HUES6 (cell line): ENCODE data around the gene LSM14A.
A peak's percentile ranks its signal among the peaks of the same experiment; 100 is the strongest.
"Not testable (repeated sequence)": the region's sequence is repeated elsewhere in the genome, so short reads cannot be mapped to it uniquely, and the experiment has no call there.

Experiments used
- H3K27ac ChIP-seq: 2 replicates; pipeline ENCODE4 v1.7.0; 2013; ENCODE audit warnings: low read depth, mild to moderate bottlenecking, low read length, inconsistent platforms
- H3K27me3 ChIP-seq: 2 replicates; pipeline ENCODE4 v1.6.1; 2013; ENCODE audit warnings: low read length; ENCODE audit not compliant: control insufficient read depth, insufficient read depth
- H3K36me3 ChIP-seq: 2 replicates; pipeline ENCODE4 v1.6.1; 2013; ENCODE audit warnings: low read length; ENCODE audit not compliant: control insufficient read depth, insufficient read depth
- H3K4me1 ChIP-seq: 2 replicates; pipeline ENCODE4 v1.6.1; 2013; ENCODE audit warnings: low read length; ENCODE audit not compliant: control insufficient read depth, insufficient read depth
- H3K4me3 ChIP-seq: 2 replicates; pipeline ENCODE4 v1.5.1; 2013; ENCODE audit warnings: low read depth, low read length
- H3K9ac ChIP-seq: one replicate; pipeline ENCODE4 v1.6.1; 2013; ENCODE audit warnings: mild to moderate bottlenecking, low read length
- H3K9me3 ChIP-seq: 2 replicates; pipeline ENCODE4 v1.6.1; 2013; ENCODE audit warnings: low read depth, low read length; ENCODE audit not compliant: control insufficient read depth, insufficient read depth

Gene LSM14A

DNA sequence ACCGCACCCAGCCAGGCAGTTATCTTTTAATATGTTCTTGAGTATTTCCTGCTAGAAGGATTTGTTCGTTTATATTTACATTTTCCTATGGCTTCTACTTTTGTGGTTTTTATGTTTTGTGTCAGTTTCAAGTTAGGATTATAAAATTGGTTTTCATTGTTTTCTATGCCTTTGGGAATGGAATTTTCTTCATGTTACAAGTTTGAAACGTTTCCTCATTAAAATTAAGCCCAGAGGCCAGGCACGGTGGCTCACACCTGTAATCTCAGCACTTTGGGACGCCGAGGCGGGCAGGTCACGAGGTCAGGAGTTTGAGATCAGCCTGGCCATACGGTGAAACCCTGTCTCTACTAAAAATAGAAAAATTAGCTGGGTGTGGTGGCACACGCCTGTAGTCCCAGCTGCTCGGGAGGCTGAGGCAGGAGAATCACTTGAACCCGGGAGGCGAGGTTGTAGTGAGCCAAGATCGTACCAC, 44.5 kb downstream of the LSM14A start:
- H3K9me3 ChIP-seq, H3K27ac ChIP-seq: not testable (repeated sequence)
- H3K36me3 ChIP-seq: peaks cover 83% of the 10 kb centered on the region

DNA sequence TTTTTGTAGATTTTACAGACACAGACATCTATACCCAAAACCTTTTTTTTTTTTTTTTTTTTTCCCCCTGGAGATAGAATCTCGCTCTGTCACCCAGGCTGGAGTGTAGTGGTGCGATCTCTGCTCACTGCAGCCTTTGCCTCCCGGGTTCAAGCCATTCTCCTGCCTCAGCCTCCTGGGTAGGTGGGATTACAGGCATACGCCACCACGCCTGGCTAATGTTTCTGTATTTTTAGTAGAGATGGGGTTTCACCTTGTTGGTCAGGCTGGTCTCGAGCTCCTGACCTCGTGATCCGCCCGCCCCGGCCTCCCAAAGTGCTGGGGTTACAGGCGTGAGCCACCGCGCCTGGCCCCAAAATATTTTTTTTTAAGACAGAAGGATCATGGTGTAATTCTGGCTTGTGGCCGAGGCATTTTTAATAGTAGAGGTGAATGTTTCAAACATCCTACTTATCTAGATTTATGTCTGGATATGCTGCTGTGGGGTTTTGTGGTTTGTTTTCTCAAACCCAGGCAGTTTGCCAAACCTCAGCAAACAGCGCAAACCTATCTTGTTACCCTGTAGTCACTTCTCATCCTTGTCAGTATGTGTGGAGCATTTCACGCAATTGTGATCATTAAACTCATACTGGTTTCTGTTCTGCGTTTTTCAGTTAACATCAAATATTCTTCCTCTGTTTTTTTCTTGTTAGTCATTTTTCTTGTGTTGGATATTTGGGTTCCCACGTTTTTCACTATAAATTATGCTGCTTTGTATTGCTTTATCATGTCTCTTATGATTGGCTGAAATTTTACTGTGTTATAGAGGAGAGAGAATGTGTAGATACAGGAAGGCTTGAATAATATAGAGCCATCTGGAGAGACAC, 45.9 kb downstream of the LSM14A start:
- H3K36me3 ChIP-seq: peaks cover 84% of the 10 kb centered on the region
- H3K4me3 ChIP-seq: no peak overlapping the region
- H3K9ac ChIP-seq: no peak overlapping the region
- H3K4me1 ChIP-seq: no peaks in the 10 kb centered on the region
- H3K27ac ChIP-seq: no peak overlapping the region
- H3K9me3 ChIP-seq: no peaks in the 10 kb centered on the region
- no peaks in the 10 kb centered on the region for H3K27me3 ChIP-seq

More for the DNA sequence above, 44.5 kb downstream of the LSM14A start:
- not testable (repeated sequence) for H3K4me3 ChIP-seq, H3K4me1 ChIP-seq, H3K27me3 ChIP-seq, H3K9ac ChIP-seq

DNA sequence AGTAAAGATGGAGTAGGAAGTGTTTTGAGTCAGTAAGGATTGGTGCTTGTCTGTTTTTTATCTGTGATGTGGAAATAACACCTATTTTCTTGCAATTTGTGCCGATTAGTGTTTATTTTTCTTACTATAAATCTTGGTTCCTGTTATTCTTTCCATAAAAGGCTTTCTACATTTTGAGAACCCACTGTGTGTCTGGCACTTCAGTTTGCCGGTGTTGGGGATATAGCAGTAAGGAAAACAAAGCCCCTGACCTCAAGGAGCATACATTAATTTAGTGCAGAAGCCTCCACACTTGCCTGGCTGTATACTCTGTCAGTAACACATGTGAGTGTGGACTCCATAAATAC, 46.5 kb downstream of the LSM14A start:
- Histone ChIP-seq H3K9ac (no peak overlapping the region), H3K4me3 (no peak overlapping the region), H3K4me1 (no peaks in the 10 kb centered on the region), H3K9me3 (no peaks in the 10 kb centered on the region), H3K36me3 (peaks cover 85% of the 10 kb centered on the region), H3K27me3 (no peaks in the 10 kb centered on the region), H3K27ac (no peak overlapping the region)

DNA sequence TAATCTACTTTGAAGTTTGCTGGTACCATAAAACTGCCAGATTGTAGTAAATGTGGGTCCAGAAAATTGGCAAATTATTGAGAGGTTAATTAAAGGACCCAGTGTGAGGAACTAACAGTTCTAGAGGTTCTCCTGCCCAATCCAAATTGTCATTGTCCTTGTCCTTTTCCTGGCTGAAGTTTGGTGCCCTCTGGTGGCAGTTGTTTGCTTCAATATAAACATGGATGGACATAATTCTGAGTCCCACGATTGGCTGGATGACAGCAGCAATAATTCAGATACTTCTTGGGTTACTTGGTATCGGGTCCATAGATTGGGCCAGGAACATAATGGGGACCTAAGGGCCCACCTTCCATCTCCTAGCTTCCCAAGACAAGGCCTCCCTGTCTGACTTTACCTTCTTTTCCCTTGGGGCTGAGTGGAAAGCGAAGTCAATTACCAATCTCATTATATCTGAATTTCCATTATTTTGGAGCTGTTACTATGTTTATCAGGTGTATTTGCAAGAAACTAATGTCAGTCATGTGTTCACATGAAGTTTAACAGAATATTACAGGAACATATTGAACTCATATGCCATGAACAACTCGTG, 48.3 kb downstream of the LSM14A start:
- Histone ChIP-seq H3K9me3 (no peaks in the 10 kb centered on the region), H3K4me3 (no peak overlapping the region), H3K27me3 (no peaks in the 10 kb centered on the region), H3K4me1 (peaks cover 13% of the 10 kb centered on the region), H3K27ac (no peak overlapping the region), H3K36me3 (peaks cover 88% of the 10 kb centered on the region), H3K9ac (no peak overlapping the region)

DNA sequence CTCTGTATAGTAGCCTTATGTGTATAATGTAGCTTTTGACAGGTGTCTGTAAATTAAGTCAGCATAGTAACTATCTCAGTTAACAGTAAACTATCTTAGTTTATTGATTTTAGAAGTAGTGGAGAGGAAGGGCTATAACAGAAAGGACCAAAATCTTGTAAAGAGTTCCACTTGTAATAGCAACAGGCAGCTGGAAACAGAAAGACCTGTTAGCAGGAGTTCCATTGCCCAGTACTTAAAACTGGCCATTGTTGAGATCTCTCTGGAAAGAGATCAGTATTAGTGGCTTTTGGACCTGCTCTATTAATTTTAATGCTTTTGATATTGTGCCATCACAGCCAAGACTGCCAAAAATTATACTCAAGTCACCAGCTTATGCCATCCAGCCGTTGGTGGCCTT, 50.1 kb downstream of the LSM14A start:
- Histone ChIP-seq H3K4me1 (peaks cover 19% of the 10 kb centered on the region), H3K27ac (no peak overlapping the region), H3K36me3 (peaks cover 97% of the 10 kb centered on the region), H3K9ac (no peak overlapping the region), H3K4me3 (no peak overlapping the region), H3K27me3 (no peaks in the 10 kb centered on the region), H3K9me3 (no peaks in the 10 kb centered on the region)

DNA sequence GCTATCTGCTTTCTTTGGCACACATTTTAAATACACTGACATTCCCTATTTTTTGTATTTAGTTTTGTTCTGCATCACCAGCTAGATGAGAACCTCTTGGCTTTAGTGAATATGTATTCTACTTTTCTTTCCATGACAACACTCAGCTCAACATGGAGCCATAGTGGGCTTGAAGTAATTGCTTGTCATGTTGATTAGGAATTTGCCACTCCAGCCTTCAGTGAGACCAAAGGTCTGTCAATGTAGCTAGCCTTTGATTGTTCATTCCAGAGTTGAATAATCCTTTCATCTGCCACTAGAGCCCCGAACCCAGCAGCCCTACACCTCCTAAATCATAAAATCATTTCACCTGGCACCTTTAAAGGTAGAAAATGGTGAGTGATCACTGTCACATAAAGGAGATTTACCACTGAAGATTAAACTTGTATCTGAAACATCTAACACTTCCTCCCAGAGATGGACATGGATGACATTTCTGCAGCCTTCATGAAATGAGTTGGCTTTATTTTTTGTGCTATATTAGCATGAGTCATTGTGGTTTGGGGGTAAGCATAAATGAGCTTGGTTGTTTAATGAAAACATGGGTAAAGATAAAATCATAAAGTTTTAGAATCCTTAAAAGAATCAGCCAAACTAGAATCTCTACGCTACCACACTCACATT, 52.8 kb downstream of the LSM14A start:
- peak overlapping the region; percentile 84 for H3K27ac ChIP-seq
- H3K4me3 ChIP-seq: no peak overlapping the region
- no peaks in the 10 kb centered on the region for H3K9me3 ChIP-seq
- H3K36me3 ChIP-seq: peaks cover 98% of the 10 kb centered on the region
- H3K27me3 ChIP-seq: no peaks in the 10 kb centered on the region
- peak overlapping the region; percentile 32 for H3K9ac ChIP-seq
- H3K4me1 ChIP-seq: peaks cover 19% of the 10 kb centered on the region

DNA sequence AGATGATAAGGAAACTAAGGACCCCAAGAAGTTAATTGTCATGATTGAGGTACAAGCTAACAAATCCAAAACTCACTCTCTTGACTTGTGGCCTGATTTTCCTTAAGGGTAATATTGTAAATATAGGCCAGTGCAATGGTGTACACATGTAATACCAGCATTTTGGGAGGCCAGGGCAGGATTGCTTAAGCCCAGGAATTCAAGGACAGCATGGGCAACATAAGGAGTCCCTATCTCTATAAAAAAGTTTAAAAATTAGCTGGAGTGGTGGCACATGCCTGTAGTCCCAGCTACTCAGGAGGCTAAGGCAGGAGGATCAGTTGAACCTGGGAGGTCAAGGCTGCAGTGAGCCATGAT, 53.3 kb downstream of the LSM14A start:
- no peaks in the 10 kb centered on the region for H3K9me3 ChIP-seq
- peaks cover 23% of the 10 kb centered on the region for H3K4me1 ChIP-seq
- no peak overlapping the region for H3K4me3 ChIP-seq
- H3K9ac ChIP-seq: no peak overlapping the region
- peaks cover 97% of the 10 kb centered on the region for H3K36me3 ChIP-seq
- H3K27ac ChIP-seq: peak overlapping the region; percentile 84
- no peaks in the 10 kb centered on the region for H3K27me3 ChIP-seq

DNA sequence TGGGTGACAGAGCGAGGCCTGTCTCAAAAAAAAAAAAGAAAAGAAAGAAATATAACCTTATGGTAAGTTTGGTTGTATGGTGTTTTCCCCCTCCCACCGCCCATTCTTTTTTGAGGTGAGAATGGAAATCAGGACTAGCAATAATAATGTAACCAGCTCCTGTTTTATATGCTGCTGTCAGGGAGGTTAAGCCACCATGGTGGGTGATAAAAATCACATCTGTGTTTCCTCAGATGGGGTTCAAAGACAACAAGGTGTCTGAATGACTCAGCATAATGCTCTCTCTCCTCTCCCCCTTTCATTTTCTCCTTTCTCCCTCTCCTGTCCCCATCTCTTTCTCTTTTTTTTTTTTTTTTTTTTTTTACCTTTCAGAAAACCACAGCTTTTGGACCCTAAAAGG, 53.7 kb downstream of the LSM14A start:
- peaks cover 27% of the 10 kb centered on the region for H3K4me1 ChIP-seq
- H3K36me3 ChIP-seq: peaks cover 93% of the 10 kb centered on the region
- H3K9ac ChIP-seq: no peak overlapping the region
- 0 out of 2 replicates have a peak overlapping the region, but pooled peaks have one; percentile 18 for H3K27ac ChIP-seq
- H3K27me3 ChIP-seq: no peaks in the 10 kb centered on the region
- H3K9me3 ChIP-seq: no peaks in the 10 kb centered on the region
- H3K4me3 ChIP-seq: no peak overlapping the region

DNA sequence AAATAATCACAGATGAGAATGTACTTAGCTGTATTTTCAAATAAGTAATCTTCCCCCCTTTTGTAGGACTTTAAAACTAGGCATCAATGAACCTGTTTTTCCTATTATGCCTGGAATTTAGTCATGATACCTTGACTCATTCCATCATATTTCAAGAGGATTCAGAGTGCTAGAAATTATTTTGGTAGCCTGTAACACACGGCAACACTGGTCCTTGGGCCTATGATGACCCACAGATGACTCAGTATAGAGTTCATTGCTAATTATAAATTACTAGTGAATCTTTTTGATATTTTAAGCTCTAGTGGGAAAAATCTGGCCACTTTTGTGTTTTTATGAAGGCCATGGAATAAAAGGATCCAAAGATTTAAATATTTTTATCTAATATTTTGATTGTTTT, 56.0 kb downstream of the LSM14A start:
- Histone ChIP-seq H3K9ac (no peak overlapping the region), H3K4me1 (peaks cover 43% of the 10 kb centered on the region)

DNA sequence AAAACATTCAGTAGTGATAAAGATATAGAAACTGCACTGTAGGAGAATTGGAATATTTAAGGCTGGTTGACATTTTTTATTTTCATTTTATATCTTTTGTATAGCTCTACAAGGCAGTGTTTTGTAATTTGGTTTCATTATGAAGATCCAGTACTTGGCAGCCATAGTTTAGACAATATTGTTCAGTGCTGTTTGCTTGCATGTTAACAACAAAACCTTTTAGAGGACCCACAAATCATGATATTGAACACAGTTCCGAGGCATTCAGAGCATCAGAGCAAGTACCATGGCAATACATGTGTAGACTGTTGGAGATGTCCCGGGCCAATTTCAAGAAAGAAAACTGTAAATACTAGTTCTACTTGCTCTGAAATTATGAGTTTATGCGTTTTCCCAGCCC, 56.5 kb downstream of the LSM14A start:
- Histone ChIP-seq H3K27me3 (no peaks in the 10 kb centered on the region), H3K27ac (no peak overlapping the region), H3K36me3 (peaks cover 66% of the 10 kb centered on the region), H3K4me3 (no peak overlapping the region), H3K9ac (no peak overlapping the region), H3K4me1 (peaks cover 43% of the 10 kb centered on the region), H3K9me3 (no peaks in the 10 kb centered on the region)

More for the DNA sequence above, 56.0 kb downstream of the LSM14A start:
- no peaks in the 10 kb centered on the region for H3K9me3 ChIP-seq
- H3K36me3 ChIP-seq: peaks cover 70% of the 10 kb centered on the region
- no peak overlapping the region for H3K4me3 ChIP-seq
- no peaks in the 10 kb centered on the region for H3K27me3 ChIP-seq
- no peak overlapping the region for H3K27ac ChIP-seq

DNA sequence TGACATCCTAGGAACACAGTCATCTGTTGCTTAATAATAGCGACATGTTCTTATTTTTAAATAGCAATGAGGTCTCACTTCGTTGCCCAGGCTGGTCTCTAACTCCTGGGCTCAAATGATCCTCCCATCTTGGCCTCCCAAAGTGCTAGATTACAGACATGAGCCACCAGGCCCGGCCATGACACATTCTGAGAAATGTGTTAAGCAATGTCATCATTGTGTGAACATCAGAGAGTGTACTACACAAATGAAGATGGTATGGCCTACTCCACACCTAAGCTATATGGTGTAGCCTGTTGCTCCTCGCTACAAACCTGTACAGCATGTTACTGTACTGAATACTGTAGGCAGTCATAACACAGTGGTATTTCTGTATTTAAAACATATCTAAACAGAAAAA, 57.4 kb downstream of the LSM14A start:
- Histone ChIP-seq H3K4me1 (peaks cover 36% of the 10 kb centered on the region), H3K27ac (no peak overlapping the region), H3K36me3 (peaks cover 58% of the 10 kb centered on the region), H3K9ac (no peak overlapping the region), H3K9me3 (no peaks in the 10 kb centered on the region), H3K4me3 (no peak overlapping the region), H3K27me3 (no peaks in the 10 kb centered on the region)
